22Rv1 (cell line): ENCODE data around the gene ASGR2.

Source experiments
- CTCF ChIP-seq: fragments of 450-650 bp; IDR thresholded peaks from 2 replicates; pipeline ENCODE4 v1.5.1; 2017; ENCODE audit warnings: mild to moderate bottlenecking
- ZFX ChIP-seq: fragments of 450-650 bp; IDR thresholded peaks from 2 replicates; pipeline ENCODE4 v1.6.1; 2017; ENCODE audit warnings: antibody characterized with exemption, borderline replicate concordance

DNA sequence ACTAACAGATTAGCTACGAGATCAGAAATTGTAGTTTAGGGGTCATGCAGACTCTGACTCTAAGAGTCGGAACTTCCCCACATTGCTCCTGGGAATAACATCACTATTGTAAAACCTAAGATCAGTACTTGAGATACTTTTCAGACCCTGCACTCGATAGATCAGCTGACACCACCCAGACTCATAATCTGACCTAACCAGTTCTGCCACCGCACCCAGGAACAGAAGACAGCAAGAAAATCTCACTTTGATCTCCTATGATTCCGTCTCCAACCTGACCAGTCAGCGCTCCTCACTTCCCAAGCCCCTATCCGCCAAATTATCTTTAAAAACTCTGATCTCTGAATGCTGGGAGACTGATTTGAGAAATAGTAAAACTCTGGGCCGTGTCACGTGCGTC is 27.2 kb upstream of the ASGR2 start:
- no peak for TF ChIP-seq CTCF
- TF ChIP-seq ZFX, result no peak
